Esophagus muscularis mucosa (tissue), 4 donors: ENCODE measurements around the gene CHSY3. TPM values are rescaled to one million over a fixed set of nuclear protein-coding genes. Genes with fewer than 3 reads are reported as not detected.

Experiments
- DNase-seq: peaks from one replicate; pipeline ENCODE4 v3.0.0-alpha.2; 2017; ENCODE audit errors: extremely low spot score
- H3K27ac ChIP-seq, 4 donors: fragments of 200-600 bp; sonication (generic); replicated peaks in 1 of 4; 1 replicate in 3 of 4; 2 replicates in 1 of 4; pipeline ENCODE4 v1.5.1; 2016 to 2019; ENCODE audit warnings: mild to moderate bottlenecking in 1 of 4
- H3K27me3 ChIP-seq, 4 donors: fragments of 200-600 bp; sonication (generic); one replicate each; pipeline versions ENCODE4 v1.5.1 to v1.6.0; 2016 to 2019
- H3K36me3 ChIP-seq, 4 donors: fragments of 200-600 bp; sonication (generic); one replicate each; pipeline ENCODE4 v1.5.1; 2016 to 2019
- H3K4me1 ChIP-seq, 4 donors: fragments of 200-600 bp; sonication (generic); one replicate each; pipeline ENCODE4 v1.5.1; 2016 to 2019
- H3K4me3 ChIP-seq, 4 donors: fragments of 200-600 bp; sonication (generic); 1 replicate in 2 of 4; 2 replicates in 2 of 4; pipeline ENCODE4 v1.5.1; 2016 to 2019; ENCODE audit warnings: mild to moderate bottlenecking in 4 of 4, moderate library complexity in 1 of 4
- H3K9me3 ChIP-seq, 4 donors: fragments of 200-600 bp; sonication (generic); 1 replicate in 3 of 4; 2 replicates in 1 of 4; pipeline ENCODE4 v1.5.1; 2016 to 2019
- CTCF ChIP-seq, 3 experiments: fragments of 200-600 bp in 2 of 3; fragments of 450-650 bp in 1 of 3; sonication (generic) in 2 of 3; IDR thresholded peaks; one replicate each; pipeline ENCODE4 v1.5.1; 2017 to 2019; ENCODE audit warnings: antibody characterized with exemption in 3 of 3, mild to moderate bottlenecking in 2 of 3, moderate library complexity in 1 of 3
- EP300 ChIP-seq: sonication (generic); formaldehyde crosslinking; IDR thresholded peaks from one replicate; pipeline ENCODE4 v1.6.1; 2017; ENCODE audit warnings: antibody characterized with exemption
- POLR2A ChIP-seq: fragments of 450-650 bp; IDR thresholded peaks from one replicate; pipeline ENCODE4 v1.6.1; 2017; ENCODE audit warnings: antibody characterized with exemption, moderate library complexity, mild to moderate bottlenecking, low read depth
- POLR2AphosphoS5 ChIP-seq, 2 donors: sonication (generic); formaldehyde crosslinking; IDR thresholded peaks; one replicate each; pipeline ENCODE4 v1.6.1; 2017; ENCODE audit warnings: antibody characterized with exemption in 2 of 2
- WGBS: methylation state at CpG from one replicate; pipeline ENCODE4 v1.1.5; 2018; 5-methylcytosine and 5-hydroxymethylcytosine counted together
- intact Hi-C: fragments of 100-400 bp; cut with DNase I; formaldehyde crosslinking; loops from one replicate; pipeline ENCODE4 v1.15.1; 2023
- total RNA-seq, 4 donors: library from RNA; depleted of rRNA; stranded (reverse); fragments of >200 nt; gene quantifications; one replicate each; pipeline versions ENCODE4 v1.1.0 to v1.2.1, GENCODE V29; 2016

The CHSY3 gene
- total RNA-seq, 4 donors from 2014 or later: 1.2 to 2.1 (median 1.7) TPM

GRCh38 chr5:130017173-130017572 is 112.9 kb downstream of the CHSY3 start:
- DNase-seq: no peak
- TF ChIP-seq POLR2A (no peak), CTCF (IDR thresholded peaks at IDR 0.05) (no peak), POLR2AphosphoS5 (IDR thresholded peaks at IDR 0.05) (no peak), EP300 (no peak)
- Histone ChIP-seq H3K4me1 (no peaks in the 10 kb centered on the region), H3K9me3 (peaks cover 0 to 24% (median 0%) of the 10 kb centered on the region in 4 donors), H3K27ac (no peak overlapping the region), H3K27me3 (no peaks in the 10 kb centered on the region), H3K36me3 (no peaks in the 10 kb centered on the region), H3K4me3 (no peak overlapping the region)
- intact Hi-C loops: no loop called here
- 63% methylated on average over 4 of the region's 4 CpGs for WGBS

- TF ChIP-seq EP300: no peak
- TF ChIP-seq CTCF (IDR thresholded peaks at IDR 0.05): no peak
- TF ChIP-seq POLR2A: no peak
- TF ChIP-seq POLR2AphosphoS5 (IDR thresholded peaks at IDR 0.05): no peak
- WGBS: 89% methylated on average over 8 of the region's 8 CpGs
- Histone ChIP-seq H3K4me3 (no peak overlapping the region), H3K27ac (no peak overlapping the region), H3K36me3 (no peaks in the 10 kb centered on the region), H3K9me3 (peaks cover 0 to 19% (median 0%) of the 10 kb centered on the region in 4 donors), H3K4me1 (no peaks in the 10 kb centered on the region), H3K27me3 (no peaks in the 10 kb centered on the region)
- intact Hi-C loops: no loop called here
- DNase-seq: no peak
These were observed 114.4 kb downstream of the CHSY3 start for GRCh38 chr5:130018641-130019040.

- H3K36me3 ChIP-seq: no peaks in the 10 kb centered on the region
- intact Hi-C loops: no loop called here
- no peak overlapping the region for H3K4me3 ChIP-seq
- no peak for DNase-seq
- H3K9me3 ChIP-seq: peaks cover 0 to under 1% (median 0%) of the 10 kb centered on the region in 4 donors
- no peaks in the 10 kb centered on the region for H3K4me1 ChIP-seq
- no peak overlapping the region for H3K27ac ChIP-seq
- TF ChIP-seq EP300 (no peak), POLR2A (no peak), POLR2AphosphoS5 (IDR thresholded peaks at IDR 0.05) (no peak), CTCF (IDR thresholded peaks at IDR 0.05) (no peak)
- no peaks in the 10 kb centered on the region for H3K27me3 ChIP-seq
These were observed 116.7 kb downstream of the CHSY3 start for GRCh38 chr5:130021000-130021399.

GRCh38 chr5:130021876-130022275 is 117.6 kb downstream of the CHSY3 start:
- no peaks in the 10 kb centered on the region for H3K9me3 ChIP-seq
- H3K4me3 ChIP-seq: no peak overlapping the region
- no peak for TF ChIP-seq EP300
- TF ChIP-seq CTCF (IDR thresholded peaks at IDR 0.05): no peak
- no peak for TF ChIP-seq POLR2A
- TF ChIP-seq POLR2AphosphoS5 (IDR thresholded peaks at IDR 0.05): no peak
- DNase-seq: no peak
- no peaks in the 10 kb centered on the region for H3K27me3 ChIP-seq
- H3K4me1 ChIP-seq: no peaks in the 10 kb centered on the region
- intact Hi-C loops: no loop called here
- H3K27ac ChIP-seq: no peak overlapping the region
- WGBS: 89% methylated on average over 4 of the region's 4 CpGs
- no peaks in the 10 kb centered on the region for H3K36me3 ChIP-seq

- Histone ChIP-seq H3K4me1 (no peaks in the 10 kb centered on the region), H3K27ac (no peak overlapping the region), H3K27me3 (no peaks in the 10 kb centered on the region), H3K36me3 (no peaks in the 10 kb centered on the region), H3K9me3 (no peaks in the 10 kb centered on the region), H3K4me3 (no peak overlapping the region)
- no peak for TF ChIP-seq POLR2AphosphoS5 (IDR thresholded peaks at IDR 0.05)
- no peak for TF ChIP-seq CTCF (IDR thresholded peaks at IDR 0.05)
- TF ChIP-seq EP300: no peak
- TF ChIP-seq POLR2A: no peak
- intact Hi-C loops: no loop called here
- WGBS: 86% methylated on average over 3 of the region's 3 CpGs
- DNase-seq: no peak
These were observed 119.3 kb downstream of the CHSY3 start for GRCh38 chr5:130023604-130024003.
